Memory B cell (primary cell): ENCODE data around the gene TAS1R2.

Source experiments
- ATAC-seq: fragments of 150-1000 bp; cut with Tn5 transposase; 2 replicates; pipeline ENCODE4 v1.10.0; 2021; ENCODE audit warnings: low read depth, mild to moderate bottlenecking, moderate library complexity
- DNase-seq, 2 donors: peaks; one replicate each; pipeline ENCODE4 v3.0.0; 2022; ENCODE audit warnings: low spot score in 2 of 2
- H3K27ac Mint-ChIP-seq: one replicate; pipeline ENCODE4 v1.8.0; 2022; ENCODE audit warnings: mild to moderate bottlenecking, moderate library complexity, mixed read lengths
- H3K27me3 Mint-ChIP-seq: one replicate; pipeline ENCODE4 v1.8.0; 2022; ENCODE audit warnings: mixed read lengths
- H3K36me3 Mint-ChIP-seq: one replicate; pipeline ENCODE4 v1.8.0; 2022; ENCODE audit warnings: mild to moderate bottlenecking, mixed read lengths
- H3K4me1 Mint-ChIP-seq: one replicate; pipeline ENCODE4 v1.8.0; 2022; ENCODE audit warnings: mixed read lengths
- H3K4me3 Mint-ChIP-seq: one replicate; pipeline ENCODE4 v1.8.0; 2022; ENCODE audit warnings: mild to moderate bottlenecking, moderate library complexity, mixed read lengths
- H3K9me3 Mint-ChIP-seq: one replicate; pipeline ENCODE4 v1.8.0; 2022; ENCODE audit warnings: mixed read lengths

Gene TAS1R2

GRCh38 chr1:18800258-18800657 lies 59.2 kb downstream of the TAS1R2 start:
- Mint-ChIP-seq H3K4me1 (no peaks in the 10 kb centered on the region), H3K27me3 (peaks cover 12% of the 10 kb centered on the region), H3K27ac (no peak overlapping the region), H3K4me3 (no peak overlapping the region), H3K36me3 (peaks cover 2% of the 10 kb centered on the region), H3K9me3 (no peaks in the 10 kb centered on the region)
- DNase-seq (no peak), ATAC-seq (no peak)

GRCh38 chr1:18799454-18799853 lies 60.0 kb downstream of the TAS1R2 start:
- no peak for ATAC-seq
- H3K36me3 Mint-ChIP-seq, result peaks cover 2% of the 10 kb centered on the region
- H3K4me3 Mint-ChIP-seq, result no peak overlapping the region

GRCh38 chr1:18798946-18799345 lies 60.5 kb downstream of the TAS1R2 start:
- no peak overlapping the region for H3K4me3 Mint-ChIP-seq
- no peak for ATAC-seq

More at GRCh38 chr1:18799454-18799853, 60.0 kb downstream of the TAS1R2 start:
- Mint-ChIP-seq H3K9me3 (no peaks in the 10 kb centered on the region), H3K27ac (no peak overlapping the region), H3K4me1 (no peaks in the 10 kb centered on the region), H3K27me3 (peaks cover 9% of the 10 kb centered on the region)
- no peak for DNase-seq

GRCh38 chr1:18798533-18798932 lies 60.9 kb downstream of the TAS1R2 start:
- no peak overlapping the region for H3K27ac Mint-ChIP-seq
- DNase-seq, result no peak
- H3K36me3 Mint-ChIP-seq, result peaks cover 2% of the 10 kb centered on the region
- H3K9me3 Mint-ChIP-seq, result no peaks in the 10 kb centered on the region
- no peak overlapping the region for H3K4me3 Mint-ChIP-seq
- no peaks in the 10 kb centered on the region for H3K4me1 Mint-ChIP-seq
- ATAC-seq, result no peak
- H3K27me3 Mint-ChIP-seq, result peaks cover 11% of the 10 kb centered on the region

More at GRCh38 chr1:18798946-18799345, 60.5 kb downstream of the TAS1R2 start:
- peaks cover 2% of the 10 kb centered on the region for H3K36me3 Mint-ChIP-seq
- no peaks in the 10 kb centered on the region for H3K9me3 Mint-ChIP-seq
- H3K27ac Mint-ChIP-seq, result no peak overlapping the region
- no peaks in the 10 kb centered on the region for H3K4me1 Mint-ChIP-seq
- H3K27me3 Mint-ChIP-seq, result peaks cover 11% of the 10 kb centered on the region
- DNase-seq, result no peak

GRCh38 chr1:18796950-18797349 lies 62.5 kb downstream of the TAS1R2 start:
- Mint-ChIP-seq H3K4me1 (no peaks in the 10 kb centered on the region), H3K27me3 (peaks cover 14% of the 10 kb centered on the region), H3K27ac (no peak overlapping the region), H3K4me3 (no peak overlapping the region), H3K9me3 (peaks cover 3% of the 10 kb centered on the region), H3K36me3 (peaks cover 2% of the 10 kb centered on the region)
- no peak for ATAC-seq
- DNase-seq, result no peak

GRCh38 chr1:18795002-18795689 lies 64.3 kb downstream of the TAS1R2 start:
- peaks cover 20% of the 10 kb centered on the region for H3K27me3 Mint-ChIP-seq
- no peaks in the 10 kb centered on the region for H3K4me1 Mint-ChIP-seq

GRCh38 chr1:18794561-18794960 lies 64.9 kb downstream of the TAS1R2 start:
- peaks cover 2% of the 10 kb centered on the region for H3K36me3 Mint-ChIP-seq
- H3K4me1 Mint-ChIP-seq, result no peaks in the 10 kb centered on the region
- H3K4me3 Mint-ChIP-seq, result no peak overlapping the region
- H3K27me3 Mint-ChIP-seq, result peaks cover 24% of the 10 kb centered on the region
- H3K27ac Mint-ChIP-seq, result no peak overlapping the region
- ATAC-seq, result no peak
- DNase-seq, result no peak
- H3K9me3 Mint-ChIP-seq, result peaks cover 5% of the 10 kb centered on the region

More at GRCh38 chr1:18795002-18795689, 64.3 kb downstream of the TAS1R2 start:
- no peak overlapping the region for H3K27ac Mint-ChIP-seq
- DNase-seq (no peak), ATAC-seq (no peak)
- H3K9me3 Mint-ChIP-seq, result peaks cover 5% of the 10 kb centered on the region
- H3K36me3 Mint-ChIP-seq, result peaks cover 2% of the 10 kb centered on the region
- no peak overlapping the region for H3K4me3 Mint-ChIP-seq

- H3K36me3 Mint-ChIP-seq, result peaks cover 2% of the 10 kb centered on the region
- H3K27ac Mint-ChIP-seq, result no peak overlapping the region
- no peak for DNase-seq
- H3K4me3 Mint-ChIP-seq, result no peak overlapping the region
- no peak for ATAC-seq
- H3K27me3 Mint-ChIP-seq, result peaks cover 25% of the 10 kb centered on the region
- H3K9me3 Mint-ChIP-seq, result peaks cover 5% of the 10 kb centered on the region
- no peaks in the 10 kb centered on the region for H3K4me1 Mint-ChIP-seq
Measured at GRCh38 chr1:18794051-18794450, 65.4 kb downstream of the TAS1R2 start.

GRCh38 chr1:18793164-18793563 lies 66.3 kb downstream of the TAS1R2 start:
- Mint-ChIP-seq H3K27ac (no peak overlapping the region), H3K27me3 (peaks cover 25% of the 10 kb centered on the region), H3K4me3 (no peak overlapping the region), H3K36me3 (peaks cover 2% of the 10 kb centered on the region), H3K4me1 (no peaks in the 10 kb centered on the region), H3K9me3 (peaks cover 5% of the 10 kb centered on the region)
- ATAC-seq (no peak), DNase-seq (no peak)

GRCh38 chr1:18792747-18793146 lies 66.7 kb downstream of the TAS1R2 start:
- ATAC-seq, result no peak
- peaks cover 25% of the 10 kb centered on the region for H3K27me3 Mint-ChIP-seq
- no peak overlapping the region for H3K4me3 Mint-ChIP-seq
- H3K36me3 Mint-ChIP-seq, result peaks cover 2% of the 10 kb centered on the region
- no peaks in the 10 kb centered on the region for H3K4me1 Mint-ChIP-seq
- H3K9me3 Mint-ChIP-seq, result peaks cover 5% of the 10 kb centered on the region
- no peak for DNase-seq
- no peak overlapping the region for H3K27ac Mint-ChIP-seq
